ENCODE results near the gene KCNQ1.

Gene KCNQ1

DNA sequence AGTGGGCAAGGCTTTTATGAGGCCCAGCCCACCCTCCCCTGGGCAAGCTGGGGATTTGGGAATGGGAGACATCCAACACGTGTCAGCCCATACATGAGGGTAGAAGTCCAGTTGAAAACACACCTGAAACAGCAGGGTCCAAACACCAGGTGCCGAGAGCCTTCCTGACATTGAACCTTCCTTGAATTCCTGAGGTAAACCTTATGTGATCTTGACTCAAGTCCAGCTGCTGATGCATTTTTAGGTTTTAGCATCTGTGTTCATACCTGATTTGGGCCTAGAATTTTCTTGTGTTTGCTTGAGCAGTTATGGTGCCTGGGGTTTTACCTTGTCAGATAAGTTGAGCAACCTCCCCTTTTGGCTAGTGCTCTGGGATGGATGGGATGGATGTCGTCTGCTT lies 374.5 kb downstream of the KCNQ1 start:
- DNase-seq (ENCODE audit: low read depth in 2 of 2): no peak

DNA sequence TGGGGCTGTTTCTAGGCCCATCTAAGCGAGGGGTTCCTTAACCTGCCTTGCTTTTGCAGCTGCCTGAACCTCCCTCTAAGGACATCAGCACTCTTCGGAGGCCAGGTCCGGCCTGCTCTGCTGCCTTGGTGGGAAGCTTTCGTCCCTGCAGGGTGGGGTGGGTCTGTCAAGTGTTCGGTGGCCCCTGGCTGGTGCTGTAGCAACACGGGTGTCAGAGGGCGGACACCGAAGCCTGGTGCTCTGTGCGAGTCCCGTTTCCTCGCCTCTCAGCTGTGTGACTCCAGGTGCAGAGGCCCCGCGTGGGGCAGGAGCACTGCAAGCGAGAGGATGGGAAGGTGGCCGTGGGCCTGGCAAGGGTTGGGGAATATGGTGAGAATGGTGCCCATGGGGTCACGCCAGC lies 376.2 kb downstream of the KCNQ1 start:
- DNase-seq (ENCODE audit: low read depth in 2 of 2): no peak

- DNase-seq (ENCODE audit: low read depth in 2 of 2): no peak
Measured at GRCh38 chr11:2821891-2822290, 377.1 kb downstream of the KCNQ1 start.

DNA sequence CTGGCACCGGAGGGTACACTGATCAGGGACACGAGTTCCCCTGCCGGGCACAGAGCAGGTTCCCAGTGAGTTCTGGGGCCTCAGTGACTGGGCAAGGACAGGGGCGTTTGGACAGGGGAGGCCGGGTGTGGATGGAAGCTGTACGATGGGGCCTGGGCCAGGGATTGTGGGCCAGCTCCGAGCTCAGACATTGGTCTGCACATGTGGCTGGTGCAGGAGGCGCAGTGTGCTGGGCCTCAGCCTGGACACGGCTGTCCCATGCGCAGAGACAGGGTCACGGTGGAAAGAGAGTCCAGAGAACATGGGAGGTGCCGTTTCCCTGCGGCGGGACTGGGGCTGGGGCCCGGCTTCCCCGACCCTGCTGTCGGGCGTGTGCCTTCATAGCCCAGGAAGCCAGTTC lies 380.0 kb downstream of the KCNQ1 start:
- DNase-seq (ENCODE audit: low read depth in 2 of 2): no peak

GRCh38 chr11:2825261-2825888 lies 380.6 kb downstream of the KCNQ1 start:
- DNase-seq (ENCODE audit: low read depth in 2 of 2): peak; percentile 55 to 62

DNA sequence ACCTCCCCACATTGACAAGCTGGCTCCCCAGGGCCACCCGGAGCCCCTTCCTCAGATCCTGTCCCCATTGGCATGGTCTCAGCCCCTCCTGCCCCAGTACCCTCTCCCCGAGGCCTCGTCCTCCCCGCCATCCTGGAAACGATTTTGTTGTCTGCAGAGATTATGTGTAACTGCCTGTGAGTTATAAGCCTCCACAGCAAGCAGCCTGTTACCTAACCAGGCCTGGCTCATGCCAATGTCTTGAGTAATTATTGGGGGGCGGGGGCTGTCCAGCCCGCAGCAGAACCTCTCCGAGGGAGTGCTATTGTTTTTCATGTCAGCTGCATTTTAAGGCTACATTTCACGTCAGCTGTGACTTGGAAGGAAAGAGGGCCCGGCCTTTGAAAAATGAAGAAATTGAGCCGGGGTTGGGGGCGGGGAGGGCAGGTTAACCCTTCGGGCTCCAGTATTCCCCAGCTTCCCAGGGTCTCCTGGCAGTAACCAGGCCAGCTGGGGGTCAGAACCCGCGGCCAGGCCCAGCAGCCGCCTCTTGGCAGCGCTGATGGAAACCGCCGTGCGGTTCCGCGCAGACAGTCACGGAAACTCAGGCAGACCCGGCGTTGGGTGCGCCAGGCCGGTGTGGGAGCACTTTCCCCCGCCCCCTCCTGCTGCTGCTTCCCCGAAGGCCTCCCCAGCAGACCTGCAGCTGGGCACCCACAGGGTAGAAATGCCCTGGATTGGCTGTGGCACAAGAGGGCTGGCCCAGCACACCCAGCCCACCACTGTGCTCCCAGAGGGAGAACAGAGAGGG lies 381.3 kb downstream of the KCNQ1 start:
- peak; percentile 95 to 96 for DNase-seq (ENCODE audit: low read depth in 2 of 2)

GRCh38 chr11:2826679-2827056 lies 381.9 kb downstream of the KCNQ1 start:
- DNase-seq (ENCODE audit: low read depth in 2 of 2): no peak

DNA sequence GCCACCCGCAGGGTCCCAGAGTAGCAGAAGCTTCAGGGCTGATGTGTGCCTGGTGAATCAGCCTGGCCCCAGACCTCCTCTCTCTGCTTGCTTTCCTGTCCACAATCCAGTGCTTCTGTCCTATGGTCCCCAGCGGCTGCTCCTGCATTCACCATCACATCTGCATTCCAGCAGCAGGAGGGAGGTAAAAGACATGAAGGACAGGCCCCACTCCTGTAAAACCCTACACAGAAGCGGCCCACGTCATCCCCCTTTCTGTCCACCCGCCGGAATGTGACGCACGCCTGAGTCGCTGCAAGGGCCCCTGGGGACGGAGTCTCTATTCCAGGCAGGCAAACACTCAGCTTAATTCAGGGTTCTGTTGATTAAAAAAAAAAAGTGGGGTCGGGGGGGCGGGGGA lies 382.4 kb downstream of the KCNQ1 start:
- no peak for DNase-seq (ENCODE audit: low read depth in 2 of 2)

DNA sequence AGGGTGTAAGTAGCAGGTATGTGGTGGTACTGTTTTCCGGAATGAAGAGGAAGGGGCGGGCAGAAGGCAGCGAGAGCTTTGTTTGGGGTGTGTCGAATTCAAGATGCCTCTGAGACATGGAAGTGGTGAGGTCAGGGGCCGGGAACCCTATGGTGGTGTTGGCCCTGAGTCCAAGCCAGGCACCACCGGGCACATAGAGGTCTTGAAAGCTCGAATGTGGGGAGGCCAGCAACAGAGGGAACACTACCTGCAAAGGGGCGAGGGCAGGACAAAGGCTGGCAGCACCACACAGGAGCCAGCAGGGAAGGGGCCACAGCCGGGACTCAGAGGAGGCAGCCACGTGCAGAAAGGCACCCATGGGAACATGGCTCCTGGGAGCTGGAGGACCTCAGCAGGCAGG lies 383.0 kb downstream of the KCNQ1 start:
- no peak for DNase-seq (ENCODE audit: low read depth in 2 of 2)

GRCh38 chr11:2828585-2829330 lies 383.9 kb downstream of the KCNQ1 start:
- DNase-seq (ENCODE audit: low read depth in 2 of 2): no peak

GRCh38 chr11:2830030-2830812 lies 385.4 kb downstream of the KCNQ1 start:
- DNase-seq (ENCODE audit: low read depth in 2 of 2): no peak

DNA sequence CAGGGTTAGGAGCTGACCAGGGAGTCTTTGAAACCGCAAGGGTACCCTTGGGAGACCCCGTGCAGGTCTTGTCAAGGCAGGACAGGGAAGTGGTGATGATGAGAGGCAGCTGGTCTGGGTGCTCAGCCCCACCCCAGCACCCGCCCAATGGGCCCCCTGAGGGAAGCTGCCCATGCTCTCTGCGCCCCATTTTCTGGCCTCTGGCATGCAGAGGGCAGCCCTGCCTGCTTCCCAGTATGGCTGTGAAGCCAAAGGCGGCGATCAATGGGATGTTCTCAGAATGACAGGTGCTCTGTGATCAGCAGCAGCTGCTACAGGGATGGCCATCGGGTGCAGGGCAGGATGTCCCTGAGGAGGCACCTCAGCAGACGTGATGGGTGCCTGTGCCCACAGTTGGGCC lies 386.1 kb downstream of the KCNQ1 start:
- DNase-seq (ENCODE audit: low read depth in 2 of 2): no peak

DNA sequence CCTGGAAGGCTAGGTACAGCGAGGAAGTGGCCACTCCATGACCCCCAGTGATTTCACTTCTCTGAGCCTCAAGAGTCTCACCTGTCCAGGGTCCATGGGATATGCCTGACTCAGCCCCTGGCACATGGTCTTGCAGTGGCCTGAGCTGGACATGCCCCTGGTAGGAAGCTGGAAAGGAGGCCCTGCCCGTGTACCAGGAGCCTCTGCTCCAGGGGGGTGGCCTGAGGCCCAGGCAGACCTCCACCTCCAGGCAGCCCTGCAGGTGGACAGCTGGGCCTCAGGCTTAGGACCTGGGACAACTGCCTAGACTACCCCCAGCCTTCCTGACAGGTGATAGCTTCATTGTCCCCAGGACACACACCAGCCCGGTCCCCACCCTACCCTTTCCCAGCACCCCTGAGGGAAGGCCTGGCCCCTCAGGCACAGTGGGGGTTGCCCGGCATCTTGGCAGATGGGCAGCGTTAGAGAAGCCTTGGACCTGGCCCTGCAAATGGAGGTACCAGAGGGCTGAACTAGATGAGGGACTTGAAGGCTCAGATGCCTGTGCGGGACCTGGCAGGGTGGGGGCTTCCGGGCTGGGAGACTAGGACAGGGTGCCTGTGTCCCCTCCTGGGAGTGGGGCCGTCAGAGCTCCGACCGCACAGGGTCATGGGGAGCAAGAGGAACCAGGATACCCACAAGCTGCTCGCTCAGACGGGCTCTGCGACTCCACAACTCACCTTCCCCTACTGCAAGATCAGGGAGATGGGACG lies 387.1 kb downstream of the KCNQ1 start:
- DNase-seq (ENCODE audit: low read depth in 2 of 2): no peak

- DNase-seq (ENCODE audit: low read depth in 2 of 2): no peak
Measured at GRCh38 chr11:2832533-2833020, 387.8 kb downstream of the KCNQ1 start.

DNA sequence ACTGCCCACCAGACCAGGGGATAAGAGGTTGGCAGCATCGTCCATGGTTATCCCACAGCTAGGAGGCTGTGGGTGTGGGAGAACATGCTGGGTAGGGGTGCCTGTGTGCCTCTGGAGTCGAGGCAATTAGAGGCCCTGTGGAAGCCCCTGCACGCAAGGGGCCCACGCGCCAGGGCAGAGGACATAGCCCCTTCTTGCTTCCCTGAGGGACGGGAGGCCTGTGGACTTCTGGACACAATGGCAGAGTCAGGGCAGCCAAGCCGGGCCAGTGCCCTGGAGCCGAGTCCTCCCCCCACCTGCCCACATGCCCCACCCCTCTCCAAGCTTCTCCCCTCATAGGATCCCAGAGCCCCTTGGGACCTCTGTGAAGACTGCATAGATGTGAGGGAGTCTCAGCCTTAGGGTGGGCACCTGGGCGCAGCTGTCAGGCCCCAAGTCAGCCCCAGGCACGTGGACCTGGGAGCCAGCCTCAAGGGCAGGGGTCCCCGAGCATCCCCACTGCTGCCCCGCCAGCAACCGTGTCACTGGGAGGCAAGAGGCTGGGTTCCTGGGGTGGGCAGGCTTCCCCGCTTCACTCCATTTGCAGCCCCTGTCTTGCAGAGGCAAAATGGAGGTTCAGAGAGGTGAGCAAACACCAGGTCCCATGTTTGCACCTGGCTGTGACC lies 388.4 kb downstream of the KCNQ1 start:
- no peak for DNase-seq (ENCODE audit: low read depth in 2 of 2)

DNA sequence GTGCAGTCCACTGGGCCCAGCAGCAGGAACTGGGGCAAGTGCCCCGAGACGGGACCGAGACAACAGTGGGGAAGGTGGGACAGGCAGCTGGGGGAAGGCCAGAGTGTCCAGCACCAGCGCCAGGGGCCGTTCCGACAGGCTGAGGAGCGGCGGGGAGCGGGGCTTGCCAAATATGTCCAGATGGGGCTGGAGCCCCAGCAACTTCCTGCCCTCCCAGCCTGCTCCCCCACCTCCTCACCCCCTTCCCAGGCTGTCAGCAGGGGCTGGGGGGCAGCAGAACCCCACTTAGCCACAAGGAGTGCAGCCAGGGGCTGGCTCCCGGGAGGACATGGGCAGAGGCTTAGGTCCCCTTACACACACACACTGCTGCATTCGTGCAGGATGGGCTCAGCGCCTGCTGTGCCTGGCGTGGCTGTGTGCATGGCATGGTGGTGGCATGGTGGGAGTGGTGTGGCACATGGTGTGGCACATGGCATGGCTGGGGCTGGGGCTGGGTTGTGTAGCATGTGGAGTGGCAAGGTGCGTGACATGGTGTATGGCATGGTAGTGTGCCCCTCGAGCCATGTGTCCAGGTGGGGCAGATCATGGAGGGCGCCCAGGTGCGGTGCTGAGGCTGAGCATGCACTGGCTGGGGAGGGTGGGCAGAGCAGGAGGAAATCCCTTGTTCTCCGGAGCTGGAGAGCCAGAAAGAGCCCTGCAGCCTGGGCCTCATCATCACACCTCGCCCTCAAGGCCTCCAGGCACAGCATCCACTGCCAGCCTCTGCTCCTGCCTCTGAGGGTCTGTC lies 389.1 kb downstream of the KCNQ1 start:
- no peak for DNase-seq (ENCODE audit: low read depth in 2 of 2)

GRCh38 chr11:2834503-2835273 lies 389.9 kb downstream of the KCNQ1 start:
- no peak for DNase-seq (ENCODE audit: low read depth in 2 of 2)

- no peak for DNase-seq (ENCODE audit: low read depth in 2 of 2)
Measured at GRCh38 chr11:2835296-2835695, 390.5 kb downstream of the KCNQ1 start.

GRCh38 chr11:2835751-2836150 lies 390.9 kb downstream of the KCNQ1 start:
- DNase-seq (ENCODE audit: low read depth in 2 of 2): no peak

All from fibroblast of skin of left quadriceps (primary cell).